SU-DHL-6 (cell line): ENCODE measurements around the gene PLEKHA8.
"Not testable (repeated sequence)": the region's sequence is repeated elsewhere in the genome, so short reads cannot be mapped to it uniquely, and the experiment has no call there.

Experiments
- H2AFZ ChIP-seq: fragments of 200-600 bp; sonication (generic); 2 replicates; pipeline ENCODE4 v1.6.1; 2014; ENCODE audit warnings: low read depth, mild to moderate bottlenecking, moderate library complexity, mixed read lengths, antibody characterized with exemption, low read length; ENCODE audit not compliant: severe bottlenecking
- H3F3A ChIP-seq: fragments of 200-600 bp; shearing (Covaris generic); 2 replicates; pipeline ENCODE4 v1.6.0; 2016; ENCODE audit warnings: antibody characterized with exemption, mild to moderate bottlenecking; ENCODE audit not compliant: insufficient read depth
- H3K27ac ChIP-seq: fragments of 200-600 bp; sonication (generic); 2 replicates; pipeline ENCODE4 v1.5.1; 2016; ENCODE audit warnings: low read depth, mild to moderate bottlenecking, low read length, moderate library complexity, mixed read lengths
- H3K27me3 ChIP-seq: fragments of 200-600 bp; sonication (generic), shearing (Covaris generic); 2 replicates; pipeline ENCODE4 v1.6.0; 2014; ENCODE audit warnings: mild to moderate bottlenecking, low read length
- H3K36me3 ChIP-seq: fragments of 200-600 bp; sonication (generic); 2 replicates; pipeline ENCODE4 v1.6.1; 2014; ENCODE audit warnings: mild to moderate bottlenecking, low read length, mixed read lengths
- H3K4me2 ChIP-seq: fragments of 300-600, 200-600 bp; shearing (Covaris generic), sonication (generic); 2 replicates; pipeline ENCODE4 v1.6.0; 2014; ENCODE audit warnings: low read length, low read depth, mild to moderate bottlenecking; ENCODE audit not compliant: poor library complexity, severe bottlenecking
- H3K4me3 ChIP-seq: fragments of 200-600 bp; sonication (generic); 2 replicates; pipeline ENCODE4 v1.5.1; 2014; ENCODE audit warnings: antibody characterized with exemption, low read length, mild to moderate bottlenecking, mixed read lengths; ENCODE audit not compliant: insufficient read depth, poor library complexity, severe bottlenecking
- H3K79me2 ChIP-seq: fragments of 200-600 bp; sonication (generic); 2 replicates; pipeline ENCODE4 v1.6.1; 2014; ENCODE audit warnings: mild to moderate bottlenecking, low read length, moderate library complexity; ENCODE audit not compliant: insufficient read depth
- H3K9ac ChIP-seq: fragments of 200-600 bp; sonication (generic); 2 replicates; pipeline ENCODE4 v1.7.0; 2014; ENCODE audit warnings: mild to moderate bottlenecking, low read length
- H3K9me2 ChIP-seq: fragments of 200-600 bp; sonication (generic); replicated peaks from 2 replicates; pipeline ENCODE4 v1.6.1; 2014; ENCODE audit warnings: low read length; ENCODE audit not compliant: insufficient read depth
- H3K9me3 ChIP-seq: fragments of 200-600 bp; sonication (generic); 2 replicates; pipeline ENCODE4 v1.6.1; 2014; ENCODE audit warnings: low read length, mixed read lengths; ENCODE audit not compliant: insufficient read depth
- H4K20me1 ChIP-seq: fragments of 200-600 bp; sonication (generic); 2 replicates; pipeline ENCODE4 v1.6.1; 2014; ENCODE audit warnings: low read depth, mild to moderate bottlenecking, antibody characterized with exemption, low read length, moderate library complexity, mixed read lengths
- EZH2phosphoT487 ChIP-seq: fragments of 200-600 bp; sonication (generic), shearing (Covaris generic); conservative IDR thresholded peaks from 2 replicates; pipeline ENCODE4 v1.6.1; 2018; ENCODE audit warnings: mild to moderate bottlenecking, antibody characterized with exemption, low read length, moderate library complexity, mixed read lengths
- TF ChIP-seq, protein P1 (sequence below): fragments of 200-600 bp; sonication (generic); IDR thresholded peaks from one replicate; pipeline ENCODE4 v1.5.1; 2017; ENCODE audit warnings: antibody characterized with exemption, mild to moderate bottlenecking, low read length, moderate library complexity; ENCODE audit not compliant: insufficient read depth, poor library complexity, severe bottlenecking

The PLEKHA8 gene

DNA sequence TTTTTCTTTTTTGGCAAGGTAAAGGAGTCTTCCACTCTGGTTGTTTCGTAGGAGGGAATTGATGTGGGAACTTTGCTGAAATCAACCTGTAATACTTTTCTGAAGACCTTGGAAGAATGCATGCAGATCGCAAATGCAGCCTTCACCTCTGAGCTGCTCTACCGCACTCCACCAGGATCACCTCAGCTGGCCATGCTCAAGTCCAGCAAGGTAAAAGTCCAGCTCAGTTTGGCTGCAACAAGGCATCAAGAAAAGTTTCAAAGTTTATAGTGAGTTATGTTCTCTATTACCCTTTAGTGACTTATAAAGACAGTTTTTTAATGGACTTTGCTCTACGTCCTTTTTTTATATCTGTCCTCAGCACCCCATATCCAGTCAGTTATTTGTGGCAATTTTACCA, 21.0 kb downstream of the PLEKHA8 start:
- no peaks in the 10 kb centered on the region for H3K9me3 ChIP-seq
- no peaks in the 10 kb centered on the region for H3K27me3 ChIP-seq
- 0 out of 2 replicates have a peak, but pooled peaks cover 4% of the 10 kb centered on the region for H3K36me3 ChIP-seq
- H2AFZ ChIP-seq = no peak overlapping the region
- no peaks in the 10 kb centered on the region for H3K79me2 ChIP-seq
- H3K4me3 ChIP-seq = no peak overlapping the region
- TF ChIP-seq, protein P1, sequence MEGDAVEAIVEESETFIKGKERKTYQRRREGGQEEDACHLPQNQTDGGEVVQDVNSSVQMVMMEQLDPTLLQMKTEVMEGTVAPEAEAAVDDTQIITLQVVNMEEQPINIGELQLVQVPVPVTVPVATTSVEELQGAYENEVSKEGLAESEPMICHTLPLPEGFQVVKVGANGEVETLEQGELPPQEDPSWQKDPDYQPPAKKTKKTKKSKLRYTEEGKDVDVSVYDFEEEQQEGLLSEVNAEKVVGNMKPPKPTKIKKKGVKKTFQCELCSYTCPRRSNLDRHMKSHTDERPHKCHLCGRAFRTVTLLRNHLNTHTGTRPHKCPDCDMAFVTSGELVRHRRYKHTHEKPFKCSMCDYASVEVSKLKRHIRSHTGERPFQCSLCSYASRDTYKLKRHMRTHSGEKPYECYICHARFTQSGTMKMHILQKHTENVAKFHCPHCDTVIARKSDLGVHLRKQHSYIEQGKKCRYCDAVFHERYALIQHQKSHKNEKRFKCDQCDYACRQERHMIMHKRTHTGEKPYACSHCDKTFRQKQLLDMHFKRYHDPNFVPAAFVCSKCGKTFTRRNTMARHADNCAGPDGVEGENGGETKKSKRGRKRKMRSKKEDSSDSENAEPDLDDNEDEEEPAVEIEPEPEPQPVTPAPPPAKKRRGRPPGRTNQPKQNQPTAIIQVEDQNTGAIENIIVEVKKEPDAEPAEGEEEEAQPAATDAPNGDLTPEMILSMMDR = no peak
- no peak for TF ChIP-seq EZH2phosphoT487
- no peak overlapping the region for H3K9ac ChIP-seq
- H4K20me1 ChIP-seq = no peaks in the 10 kb centered on the region
- no peak overlapping the region for H3K27ac ChIP-seq
- H3F3A ChIP-seq = no peaks in the 10 kb centered on the region
- H3K4me2 ChIP-seq = no peak overlapping the region
- no peaks in the 10 kb centered on the region for H3K9me2 ChIP-seq

DNA sequence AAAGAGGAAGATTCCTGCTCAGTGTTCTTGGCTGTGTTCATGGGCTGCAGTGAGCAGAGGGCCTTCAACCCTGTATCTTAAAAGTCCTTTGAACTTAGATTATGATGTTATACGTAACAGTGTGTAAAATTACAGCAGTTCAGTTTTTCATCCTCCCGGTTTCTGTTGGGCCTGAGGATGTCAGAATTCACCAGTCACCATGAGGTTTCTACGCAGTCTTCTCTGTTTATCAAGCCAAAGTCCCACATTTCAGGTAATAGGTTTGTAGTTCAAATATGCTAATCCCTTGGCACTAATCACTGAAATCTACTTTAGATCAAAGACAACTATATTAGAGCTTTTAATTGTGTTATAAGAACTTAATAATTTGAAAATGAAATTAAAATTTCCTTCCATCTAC, 24.9 kb downstream of the PLEKHA8 start:
- H3K9me2 ChIP-seq = no peaks in the 10 kb centered on the region
- H3K27ac ChIP-seq = no peak overlapping the region
- no peaks in the 10 kb centered on the region for H3K79me2 ChIP-seq
- H3K9ac ChIP-seq = no peak overlapping the region
- H4K20me1 ChIP-seq = no peaks in the 10 kb centered on the region
- no peaks in the 10 kb centered on the region for H3F3A ChIP-seq
- TF ChIP-seq, protein P1 = no peak
- no peak for TF ChIP-seq EZH2phosphoT487
- H3K36me3 ChIP-seq = peaks cover 9% of the 10 kb centered on the region; the same call in 1 of the 2 replicates
- H3K4me2 ChIP-seq = no peak overlapping the region
- H3K9me3 ChIP-seq = no peaks in the 10 kb centered on the region
- H2AFZ ChIP-seq = no peak overlapping the region
- no peaks in the 10 kb centered on the region for H3K27me3 ChIP-seq
- no peak overlapping the region for H3K4me3 ChIP-seq

DNA sequence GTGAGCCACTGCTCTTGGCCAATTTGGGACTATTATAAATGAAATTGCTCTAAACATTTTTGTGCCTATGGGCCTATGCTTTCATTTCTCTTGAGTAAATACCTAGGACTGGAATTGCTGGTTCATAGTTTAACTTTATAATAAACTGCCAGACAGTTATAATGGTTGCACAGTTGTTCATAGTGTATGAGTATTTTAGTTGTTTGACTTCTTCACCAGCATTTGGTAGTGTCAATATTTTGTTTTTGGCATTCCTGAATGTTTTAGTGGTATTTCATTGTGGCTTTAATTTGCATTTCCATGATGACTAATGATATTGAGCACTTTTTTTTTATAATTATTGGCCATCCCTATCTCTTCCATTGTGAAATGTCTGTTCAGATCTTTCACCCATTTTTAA, 29.5 kb downstream of the PLEKHA8 start:
- Histone ChIP-seq H3K27me3 (no peaks in the 10 kb centered on the region), H3K79me2 (no peaks in the 10 kb centered on the region), H3K4me3 (no peak overlapping the region), H3F3A (no peaks in the 10 kb centered on the region), H3K9me2 (no peaks in the 10 kb centered on the region), H3K36me3 (peaks cover 8% of the 10 kb centered on the region; the same call in 1 of the 2 replicates), H2AFZ (no peak overlapping the region), H3K4me2 (no peak overlapping the region), H3K27ac (no peak overlapping the region), H4K20me1 (no peaks in the 10 kb centered on the region), H3K9ac (no peak overlapping the region), H3K9me3 (no peaks in the 10 kb centered on the region)
- TF ChIP-seq, protein P1 = no peak
- TF ChIP-seq EZH2phosphoT487 = no peak

DNA sequence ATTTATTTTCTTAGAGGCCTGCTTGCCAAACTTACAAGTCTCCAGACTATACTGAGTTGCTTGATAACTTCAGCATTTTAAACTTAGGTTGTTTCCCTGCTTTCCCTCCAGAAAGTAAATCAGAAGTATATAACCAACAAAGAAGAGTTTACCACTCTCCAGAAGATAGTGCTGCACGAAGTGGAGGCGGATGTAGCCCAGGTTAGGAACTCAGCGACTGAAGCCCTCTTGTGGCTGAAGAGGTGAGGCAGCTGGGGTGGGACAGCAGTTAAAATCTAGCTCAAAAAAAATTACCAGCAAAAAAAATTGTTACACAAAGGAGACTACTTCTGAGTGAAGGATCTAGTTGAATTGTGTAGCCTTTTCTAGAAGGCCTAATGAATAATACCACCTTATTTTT, 33.6 kb downstream of the PLEKHA8 start:
- not testable (repeated sequence) for H3K27ac ChIP-seq, H3K79me2 ChIP-seq, H3K4me3 ChIP-seq, H3K9me2 ChIP-seq, H3K9ac ChIP-seq, H3K27me3 ChIP-seq, H3F3A ChIP-seq, H3K36me3 ChIP-seq, H4K20me1 ChIP-seq, H3K4me2 ChIP-seq, H3K9me3 ChIP-seq
- peak overlapping the region; percentile 14 for H2AFZ ChIP-seq
- TF ChIP-seq, protein P1 = peak; percentile 61
